ENCODE data around the gene TNIK. TPM values are rescaled to one million over a fixed set of nuclear protein-coding genes. Genes with fewer than 3 reads are reported as not detected.

Gene TNIK
- total and polyA plus RNA-seq, 2 experiments from 2014 or later, result 14.6 to 34.3 TPM

DNA sequence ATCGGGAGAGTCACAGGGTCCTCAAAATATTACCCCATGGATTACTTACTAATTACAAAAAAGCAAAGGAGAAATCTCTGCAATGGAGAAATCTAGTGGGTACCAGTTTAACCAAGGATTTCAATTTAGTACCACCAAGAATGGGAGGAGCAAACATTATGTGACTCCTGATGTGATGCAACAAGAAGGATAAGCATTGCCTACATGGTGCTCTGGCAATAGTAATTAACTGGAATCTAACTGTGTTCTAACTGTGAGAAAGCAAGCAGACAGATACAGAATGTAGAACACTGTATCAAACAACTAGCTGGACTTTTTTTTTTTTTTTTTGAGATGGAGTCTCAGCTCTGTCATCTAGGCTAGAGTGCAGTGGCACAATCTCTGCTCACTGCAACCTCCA, 159.2 kb downstream of the TNIK start:
- DNase-seq (ENCODE audit: low spot score), result no peak
- no peak for TF ChIP-seq NANOG (IDR thresholded peaks at IDR 0.05; ENCODE audit: borderline replicate concordance)
- TF ChIP-seq JUNB (IDR thresholded peaks at IDR 0.05; ENCODE audit: unreplicated experiment), result no peak
- no peak for TF ChIP-seq POLR2AphosphoS5 (IDR thresholded peaks at IDR 0.05; ENCODE audit: low read depth)
- TF ChIP-seq EZH2 (IDR thresholded peaks at IDR 0.05; ENCODE audit: low read depth, unreplicated experiment), result no peak
- TF ChIP-seq, protein P1, sequence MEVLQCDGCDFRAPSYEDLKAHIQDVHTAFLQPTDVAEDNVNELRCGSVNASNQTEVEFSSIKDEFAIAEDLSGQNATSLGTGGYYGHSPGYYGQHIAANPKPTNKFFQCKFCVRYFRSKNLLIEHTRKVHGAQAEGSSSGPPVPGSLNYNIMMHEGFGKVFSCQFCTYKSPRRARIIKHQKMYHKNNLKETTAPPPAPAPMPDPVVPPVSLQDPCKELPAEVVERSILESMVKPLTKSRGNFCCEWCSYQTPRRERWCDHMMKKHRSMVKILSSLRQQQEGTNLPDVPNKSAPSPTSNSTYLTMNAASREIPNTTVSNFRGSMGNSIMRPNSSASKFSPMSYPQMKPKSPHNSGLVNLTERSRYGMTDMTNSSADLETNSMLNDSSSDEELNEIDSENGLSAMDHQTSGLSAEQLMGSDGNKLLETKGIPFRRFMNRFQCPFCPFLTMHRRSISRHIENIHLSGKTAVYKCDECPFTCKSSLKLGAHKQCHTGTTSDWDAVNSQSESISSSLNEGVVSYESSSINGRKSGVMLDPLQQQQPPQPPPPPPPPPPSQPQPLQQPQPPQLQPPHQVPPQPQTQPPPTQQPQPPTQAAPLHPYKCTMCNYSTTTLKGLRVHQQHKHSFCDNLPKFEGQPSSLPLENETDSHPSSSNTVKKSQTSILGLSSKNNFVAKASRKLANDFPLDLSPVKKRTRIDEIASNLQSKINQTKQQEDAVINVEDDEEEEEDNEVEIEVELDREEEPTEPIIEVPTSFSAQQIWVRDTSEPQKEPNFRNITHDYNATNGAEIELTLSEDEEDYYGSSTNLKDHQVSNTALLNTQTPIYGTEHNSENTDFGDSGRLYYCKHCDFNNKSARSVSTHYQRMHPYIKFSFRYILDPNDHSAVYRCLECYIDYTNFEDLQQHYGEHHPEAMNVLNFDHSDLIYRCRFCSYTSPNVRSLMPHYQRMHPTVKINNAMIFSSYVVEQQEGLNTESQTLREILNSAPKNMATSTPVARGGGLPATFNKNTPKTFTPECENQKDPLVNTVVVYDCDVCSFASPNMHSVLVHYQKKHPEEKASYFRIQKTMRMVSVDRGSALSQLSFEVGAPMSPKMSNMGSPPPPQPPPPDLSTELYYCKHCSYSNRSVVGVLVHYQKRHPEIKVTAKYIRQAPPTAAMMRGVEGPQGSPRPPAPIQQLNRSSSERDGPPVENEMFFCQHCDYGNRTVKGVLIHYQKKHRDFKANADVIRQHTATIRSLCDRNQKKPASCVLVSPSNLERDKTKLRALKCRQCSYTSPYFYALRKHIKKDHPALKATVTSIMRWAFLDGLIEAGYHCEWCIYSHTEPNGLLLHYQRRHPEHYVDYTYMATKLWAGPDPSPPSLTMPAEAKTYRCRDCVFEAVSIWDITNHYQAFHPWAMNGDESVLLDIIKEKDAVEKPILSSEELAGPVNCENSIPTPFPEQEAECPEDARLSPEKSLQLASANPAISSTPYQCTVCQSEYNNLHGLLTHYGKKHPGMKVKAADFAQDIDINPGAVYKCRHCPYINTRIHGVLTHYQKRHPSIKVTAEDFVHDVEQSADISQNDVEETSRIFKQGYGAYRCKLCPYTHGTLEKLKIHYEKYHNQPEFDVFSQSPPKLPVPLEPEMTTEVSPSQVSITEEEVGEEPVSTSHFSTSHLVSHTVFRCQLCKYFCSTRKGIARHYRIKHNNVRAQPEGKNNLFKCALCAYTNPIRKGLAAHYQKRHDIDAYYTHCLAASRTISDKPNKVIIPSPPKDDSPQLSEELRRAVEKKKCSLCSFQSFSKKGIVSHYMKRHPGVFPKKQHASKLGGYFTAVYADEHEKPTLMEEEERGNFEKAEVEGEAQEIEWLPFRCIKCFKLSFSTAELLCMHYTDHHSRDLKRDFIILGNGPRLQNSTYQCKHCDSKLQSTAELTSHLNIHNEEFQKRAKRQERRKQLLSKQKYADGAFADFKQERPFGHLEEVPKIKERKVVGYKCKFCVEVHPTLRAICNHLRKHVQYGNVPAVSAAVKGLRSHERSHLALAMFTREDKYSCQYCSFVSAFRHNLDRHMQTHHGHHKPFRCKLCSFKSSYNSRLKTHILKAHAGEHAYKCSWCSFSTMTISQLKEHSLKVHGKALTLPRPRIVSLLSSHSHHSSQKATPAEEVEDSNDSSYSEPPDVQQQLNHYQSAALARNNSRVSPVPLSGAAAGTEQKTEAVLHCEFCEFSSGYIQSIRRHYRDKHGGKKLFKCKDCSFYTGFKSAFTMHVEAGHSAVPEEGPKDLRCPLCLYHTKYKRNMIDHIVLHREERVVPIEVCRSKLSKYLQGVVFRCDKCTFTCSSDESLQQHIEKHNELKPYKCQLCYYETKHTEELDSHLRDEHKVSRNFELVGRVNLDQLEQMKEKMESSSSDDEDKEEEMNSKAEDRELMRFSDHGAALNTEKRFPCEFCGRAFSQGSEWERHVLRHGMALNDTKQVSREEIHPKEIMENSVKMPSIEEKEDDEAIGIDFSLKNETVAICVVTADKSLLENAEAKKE (CRISPR knock-in tag; IDR thresholded peaks at IDR 0.05), result no peak
- TF ChIP-seq, protein P2, sequence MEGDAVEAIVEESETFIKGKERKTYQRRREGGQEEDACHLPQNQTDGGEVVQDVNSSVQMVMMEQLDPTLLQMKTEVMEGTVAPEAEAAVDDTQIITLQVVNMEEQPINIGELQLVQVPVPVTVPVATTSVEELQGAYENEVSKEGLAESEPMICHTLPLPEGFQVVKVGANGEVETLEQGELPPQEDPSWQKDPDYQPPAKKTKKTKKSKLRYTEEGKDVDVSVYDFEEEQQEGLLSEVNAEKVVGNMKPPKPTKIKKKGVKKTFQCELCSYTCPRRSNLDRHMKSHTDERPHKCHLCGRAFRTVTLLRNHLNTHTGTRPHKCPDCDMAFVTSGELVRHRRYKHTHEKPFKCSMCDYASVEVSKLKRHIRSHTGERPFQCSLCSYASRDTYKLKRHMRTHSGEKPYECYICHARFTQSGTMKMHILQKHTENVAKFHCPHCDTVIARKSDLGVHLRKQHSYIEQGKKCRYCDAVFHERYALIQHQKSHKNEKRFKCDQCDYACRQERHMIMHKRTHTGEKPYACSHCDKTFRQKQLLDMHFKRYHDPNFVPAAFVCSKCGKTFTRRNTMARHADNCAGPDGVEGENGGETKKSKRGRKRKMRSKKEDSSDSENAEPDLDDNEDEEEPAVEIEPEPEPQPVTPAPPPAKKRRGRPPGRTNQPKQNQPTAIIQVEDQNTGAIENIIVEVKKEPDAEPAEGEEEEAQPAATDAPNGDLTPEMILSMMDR (conservative IDR thresholded peaks at IDR 0.05; ENCODE audit: low read depth in 2 of 2), result no peak
- no peak for TF ChIP-seq EZH2phosphoT487 (IDR thresholded peaks at IDR 0.05; ENCODE audit: unreplicated experiment)
- TF ChIP-seq, protein P3, sequence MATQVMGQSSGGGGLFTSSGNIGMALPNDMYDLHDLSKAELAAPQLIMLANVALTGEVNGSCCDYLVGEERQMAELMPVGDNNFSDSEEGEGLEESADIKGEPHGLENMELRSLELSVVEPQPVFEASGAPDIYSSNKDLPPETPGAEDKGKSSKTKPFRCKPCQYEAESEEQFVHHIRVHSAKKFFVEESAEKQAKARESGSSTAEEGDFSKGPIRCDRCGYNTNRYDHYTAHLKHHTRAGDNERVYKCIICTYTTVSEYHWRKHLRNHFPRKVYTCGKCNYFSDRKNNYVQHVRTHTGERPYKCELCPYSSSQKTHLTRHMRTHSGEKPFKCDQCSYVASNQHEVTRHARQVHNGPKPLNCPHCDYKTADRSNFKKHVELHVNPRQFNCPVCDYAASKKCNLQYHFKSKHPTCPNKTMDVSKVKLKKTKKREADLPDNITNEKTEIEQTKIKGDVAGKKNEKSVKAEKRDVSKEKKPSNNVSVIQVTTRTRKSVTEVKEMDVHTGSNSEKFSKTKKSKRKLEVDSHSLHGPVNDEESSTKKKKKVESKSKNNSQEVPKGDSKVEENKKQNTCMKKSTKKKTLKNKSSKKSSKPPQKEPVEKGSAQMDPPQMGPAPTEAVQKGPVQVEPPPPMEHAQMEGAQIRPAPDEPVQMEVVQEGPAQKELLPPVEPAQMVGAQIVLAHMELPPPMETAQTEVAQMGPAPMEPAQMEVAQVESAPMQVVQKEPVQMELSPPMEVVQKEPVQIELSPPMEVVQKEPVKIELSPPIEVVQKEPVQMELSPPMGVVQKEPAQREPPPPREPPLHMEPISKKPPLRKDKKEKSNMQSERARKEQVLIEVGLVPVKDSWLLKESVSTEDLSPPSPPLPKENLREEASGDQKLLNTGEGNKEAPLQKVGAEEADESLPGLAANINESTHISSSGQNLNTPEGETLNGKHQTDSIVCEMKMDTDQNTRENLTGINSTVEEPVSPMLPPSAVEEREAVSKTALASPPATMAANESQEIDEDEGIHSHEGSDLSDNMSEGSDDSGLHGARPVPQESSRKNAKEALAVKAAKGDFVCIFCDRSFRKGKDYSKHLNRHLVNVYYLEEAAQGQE (IDR thresholded peaks at IDR 0.05; ENCODE audit: unreplicated experiment), result no peak
- TF ChIP-seq ZNF114 (CRISPR knock-in tag; IDR thresholded peaks at IDR 0.05), result no peak
- no peak for TF ChIP-seq STAT1 (IDR thresholded peaks at IDR 0.05; ENCODE audit: unreplicated experiment)
- TF ChIP-seq, protein P4, sequence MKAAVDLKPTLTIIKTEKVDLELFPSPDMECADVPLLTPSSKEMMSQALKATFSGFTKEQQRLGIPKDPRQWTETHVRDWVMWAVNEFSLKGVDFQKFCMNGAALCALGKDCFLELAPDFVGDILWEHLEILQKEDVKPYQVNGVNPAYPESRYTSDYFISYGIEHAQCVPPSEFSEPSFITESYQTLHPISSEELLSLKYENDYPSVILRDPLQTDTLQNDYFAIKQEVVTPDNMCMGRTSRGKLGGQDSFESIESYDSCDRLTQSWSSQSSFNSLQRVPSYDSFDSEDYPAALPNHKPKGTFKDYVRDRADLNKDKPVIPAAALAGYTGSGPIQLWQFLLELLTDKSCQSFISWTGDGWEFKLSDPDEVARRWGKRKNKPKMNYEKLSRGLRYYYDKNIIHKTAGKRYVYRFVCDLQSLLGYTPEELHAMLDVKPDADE (IDR thresholded peaks at IDR 0.05), result no peak
- TF ChIP-seq ZNF331 (CRISPR knock-in tag; IDR thresholded peaks at IDR 0.05; ENCODE audit: low read depth), result no peak
- no peak for TF ChIP-seq CREB1 (CRISPR knock-in tag; IDR thresholded peaks at IDR 0.05; ENCODE audit: low read depth)
- Mint-ChIP-seq H3K4me3 (no peak overlapping the region), H3K36me3 (ENCODE audit: low read depth) (peaks cover 3% of the 10 kb centered on the region; the same call in 1 of the 3 replicates), H3K4me1 (peaks cover 3% of the 10 kb centered on the region; the same call in 2 of the 3 replicates), H3K9me3 (no peaks in the 10 kb centered on the region), H3K27me3 (ENCODE audit: insufficient read depth, low read depth, poor library complexity) (no peaks in the 10 kb centered on the region), H3K27ac (no peak overlapping the region)
- no peak for ATAC-seq
- Histone ChIP-seq H3K4me3 (no peak overlapping the region), H3K36me3 (ENCODE audit: insufficient read depth) (no peaks in the 10 kb centered on the region), H3F3A (replicated peaks; ENCODE audit: low read depth) (no peaks in the 10 kb centered on the region), H3K4me1 (ENCODE audit: insufficient read depth) (no peaks in the 10 kb centered on the region), H3K9me2 (ENCODE audit: insufficient read depth) (peaks cover 10% of the 10 kb centered on the region; the same call in 1 of the 2 replicates), H2AFZ (no peak overlapping the region), H3K27ac (ENCODE audit: low read depth) (no peak overlapping the region), H3K79me2 (replicated peaks; ENCODE audit: insufficient read depth) (peaks cover 39% of the 10 kb centered on the region), H3K27me3 (ENCODE audit: insufficient read depth) (no peaks in the 10 kb centered on the region), H4K20me1 (replicated peaks; ENCODE audit: insufficient read depth) (no peaks in the 10 kb centered on the region), H3K4me2 (no peak overlapping the region)
